H1 (cell line): ENCODE data around the gene POC1B. TPM values are rescaled to one million over a fixed set of nuclear protein-coding genes. Genes with fewer than 3 reads are reported as not detected.

Experiments used
- EGR1 ChIP-seq: IDR thresholded peaks from 2 replicates; pipeline ENCODE4 v1.6.1; 2011; ENCODE audit warnings: low read depth, low read length, borderline replicate concordance
- EZH2 ChIP-seq: fragments of 200-600 bp; sonication (generic); IDR thresholded peaks from 2 replicates; pipeline ENCODE4 v1.7.1; 2012; ENCODE audit warnings: low read depth, mild to moderate bottlenecking, moderate library complexity, low read length, inconsistent platforms; ENCODE audit not compliant: severe bottlenecking
- PHF8 ChIP-seq: fragments of 200-600 bp; sonication (generic); conservative IDR thresholded peaks from 2 replicates; pipeline ENCODE4 v1.7.1; 2012; ENCODE audit warnings: low read depth, mild to moderate bottlenecking, inconsistent platforms, low read length, moderate library complexity
- SAP30 ChIP-seq: fragments of 300-600 bp; sonication (generic); IDR thresholded peaks from 2 replicates; pipeline ENCODE4 v1.7.1; 2012; ENCODE audit warnings: low read length, moderate library complexity, mild to moderate bottlenecking, inconsistent platforms; ENCODE audit not compliant: insufficient read depth, insufficient replicate concordance
- SP4 ChIP-seq: IDR thresholded peaks from 2 replicates; pipeline ENCODE4 v1.6.1; 2012; ENCODE audit warnings: low read length, inconsistent platforms
- SRF ChIP-seq: IDR thresholded peaks from 2 replicates; pipeline ENCODE4 v1.6.1; 2011; ENCODE audit warnings: mild to moderate bottlenecking, low read depth, low read length, moderate library complexity
- polyA plus RNA-seq, 7 experiments: library from polyadenylated mRNA; depleted of rRNA in 3 of 7; stranded (reverse) in 5 of 7; unstranded in 2 of 7; fragments of >200 nt in 5 of 7; fragments of 200-250 nt in 2 of 7; gene quantifications; 1 replicate in 5 of 7; 2 replicates in 1 of 7; 4 replicates in 1 of 7; pipeline versions ENCODE4 v1.2.1 to v1.2.3, GENCODE V29; 2011 to 2013; ENCODE audit warnings: missing spikeins in 2 of 7, mixed read lengths in 2 of 7
- total RNA-seq: library from RNA; stranded (reverse); fragmentation: NEBNext Ultra II Directional; extraction: Animal tissue kit (Norgen Biotek cat#: 25700); gene quantifications from 2 replicates; pipeline ENCODE4 v1.2.1, GENCODE V29; 2021

The POC1B gene
- total and polyA plus RNA-seq, 2 of the 8 experiments (the other 6 are each of a cell fraction or from before 2014, with no cell fraction given): 7.5 to 16.3 TPM

GRCh38 chr12:89384807-89385206 is 141.0 kb downstream of the POC1B start (continued):
- no peak for TF ChIP-seq EZH2
- TF ChIP-seq SP4: no peak
- no peak for TF ChIP-seq PHF8
- no peak for TF ChIP-seq EGR1
- no peak for TF ChIP-seq SRF
- TF ChIP-seq SAP30: no peak
